ENCODE results near the gene KRTAP6-3.

Gene KRTAP6-3

DNA sequence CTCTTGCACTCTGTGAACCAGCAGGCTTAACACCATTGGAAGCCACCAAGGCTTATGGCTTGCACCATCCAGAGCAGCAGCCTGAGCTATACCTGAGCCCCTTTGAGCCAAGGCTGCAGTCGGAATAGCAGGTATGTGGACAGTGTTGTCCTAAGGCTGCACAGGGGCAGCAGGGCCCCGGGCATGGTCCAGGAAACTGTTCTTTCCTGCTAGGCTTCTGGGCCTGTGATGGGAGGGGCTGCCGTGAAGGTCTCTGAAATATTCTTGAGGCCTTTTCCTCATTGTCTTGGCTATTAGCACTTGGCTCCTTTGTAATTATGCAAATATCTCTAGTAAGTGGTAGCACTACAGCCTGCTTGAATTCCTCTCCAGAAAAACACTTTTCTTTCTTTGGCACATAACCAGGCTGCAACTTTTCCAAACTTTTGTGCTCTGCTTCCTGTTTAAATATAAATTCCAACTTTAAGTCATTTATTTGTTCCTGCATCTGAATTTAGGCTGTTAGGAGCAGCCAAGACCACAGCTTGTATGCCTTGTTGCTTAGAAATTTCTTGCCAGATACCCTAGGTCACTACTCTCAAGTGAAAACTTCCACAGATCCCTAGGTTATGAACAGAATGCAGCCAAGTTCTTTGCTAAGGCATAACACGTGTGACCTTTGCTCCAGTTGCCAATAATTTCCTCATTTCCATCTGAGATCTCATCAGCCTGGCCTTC, 33.4 kb downstream of the KRTAP6-3 start:
- no peak overlapping the region for H3K4me2 ChIP-seq (ENCODE audit: low read depth, low read length, poor library complexity, severe bottlenecking)
- no peak for TF ChIP-seq EZH2phosphoT487 (IDR thresholded peaks at IDR 0.05; ENCODE audit: borderline replicate concordance)
- TF ChIP-seq, protein P1, sequence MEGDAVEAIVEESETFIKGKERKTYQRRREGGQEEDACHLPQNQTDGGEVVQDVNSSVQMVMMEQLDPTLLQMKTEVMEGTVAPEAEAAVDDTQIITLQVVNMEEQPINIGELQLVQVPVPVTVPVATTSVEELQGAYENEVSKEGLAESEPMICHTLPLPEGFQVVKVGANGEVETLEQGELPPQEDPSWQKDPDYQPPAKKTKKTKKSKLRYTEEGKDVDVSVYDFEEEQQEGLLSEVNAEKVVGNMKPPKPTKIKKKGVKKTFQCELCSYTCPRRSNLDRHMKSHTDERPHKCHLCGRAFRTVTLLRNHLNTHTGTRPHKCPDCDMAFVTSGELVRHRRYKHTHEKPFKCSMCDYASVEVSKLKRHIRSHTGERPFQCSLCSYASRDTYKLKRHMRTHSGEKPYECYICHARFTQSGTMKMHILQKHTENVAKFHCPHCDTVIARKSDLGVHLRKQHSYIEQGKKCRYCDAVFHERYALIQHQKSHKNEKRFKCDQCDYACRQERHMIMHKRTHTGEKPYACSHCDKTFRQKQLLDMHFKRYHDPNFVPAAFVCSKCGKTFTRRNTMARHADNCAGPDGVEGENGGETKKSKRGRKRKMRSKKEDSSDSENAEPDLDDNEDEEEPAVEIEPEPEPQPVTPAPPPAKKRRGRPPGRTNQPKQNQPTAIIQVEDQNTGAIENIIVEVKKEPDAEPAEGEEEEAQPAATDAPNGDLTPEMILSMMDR (conservative IDR thresholded peaks at IDR 0.05; ENCODE audit: low read length), result no peak
- H3K4me1 ChIP-seq (ENCODE audit: insufficient read depth, low read length, poor library complexity, severe bottlenecking), result no peaks in the 10 kb centered on the region
- no peaks in the 10 kb centered on the region for H3K9me2 ChIP-seq (replicated peaks; ENCODE audit: low read depth, low read length)
- H4K20me1 ChIP-seq (ENCODE audit: insufficient read depth, low read length, poor library complexity, severe bottlenecking), result no peaks in the 10 kb centered on the region
- no peaks in the 10 kb centered on the region for H3K27me3 ChIP-seq (ENCODE audit: insufficient read depth, low read length, poor library complexity, severe bottlenecking)
- no peak overlapping the region for H2AFZ ChIP-seq (ENCODE audit: low read length)
- no peaks in the 10 kb centered on the region for H3F3A ChIP-seq (ENCODE audit: low read depth)
- peaks cover 8% of the 10 kb centered on the region; the same call in 1 of the 2 replicates for H3K9me3 ChIP-seq (ENCODE audit: insufficient read depth, low read depth, low read length)
- no peak overlapping the region for H3K4me3 ChIP-seq (ENCODE audit: low read length, poor library complexity, severe bottlenecking)
- H3K9ac ChIP-seq (ENCODE audit: low read depth, low read length, poor library complexity, severe bottlenecking), result no peak overlapping the region
- no peaks in the 10 kb centered on the region for H3K79me2 ChIP-seq (ENCODE audit: insufficient read depth, low read length)
- H3K36me3 ChIP-seq (ENCODE audit: insufficient read depth, low read length), result no peaks in the 10 kb centered on the region

DNA sequence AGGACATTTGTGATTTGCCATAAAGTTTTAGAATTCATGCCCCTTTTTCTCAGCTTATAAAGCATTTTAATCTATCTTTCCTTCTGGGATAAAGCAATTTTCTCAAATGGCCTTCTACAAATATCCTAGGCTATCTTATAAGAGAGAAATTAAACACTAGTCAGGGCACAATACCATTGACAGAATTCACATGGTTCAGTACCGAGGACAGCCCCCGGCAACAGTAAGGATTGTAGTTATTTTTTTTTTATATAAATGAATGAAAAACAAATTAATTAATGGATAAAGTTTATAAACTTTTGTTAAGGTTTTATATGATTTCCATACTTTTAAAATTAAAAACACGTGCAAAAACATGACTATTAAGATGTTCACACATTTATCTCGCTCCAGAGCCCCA, 35.9 kb downstream of the KRTAP6-3 start:
- Histone ChIP-seq H3K4me2 (ENCODE audit: low read depth, low read length, poor library complexity, severe bottlenecking) (no peak overlapping the region), H3K4me3 (ENCODE audit: low read length, poor library complexity, severe bottlenecking) (no peak overlapping the region), H3F3A (ENCODE audit: low read depth) (no peaks in the 10 kb centered on the region), H3K9me3 (ENCODE audit: insufficient read depth, low read depth, low read length) (peaks cover 8% of the 10 kb centered on the region; the same call in 1 of the 2 replicates), H3K79me2 (ENCODE audit: insufficient read depth, low read length) (no peaks in the 10 kb centered on the region), H2AFZ (ENCODE audit: low read length) (no peak overlapping the region), H3K9me2 (replicated peaks; ENCODE audit: low read depth, low read length) (no peaks in the 10 kb centered on the region), H3K27me3 (ENCODE audit: insufficient read depth, low read length, poor library complexity, severe bottlenecking) (no peaks in the 10 kb centered on the region), H3K36me3 (ENCODE audit: insufficient read depth, low read length) (no peaks in the 10 kb centered on the region), H3K9ac (ENCODE audit: low read depth, low read length, poor library complexity, severe bottlenecking) (no peak overlapping the region), H3K4me1 (ENCODE audit: insufficient read depth, low read length, poor library complexity, severe bottlenecking) (no peaks in the 10 kb centered on the region), H4K20me1 (ENCODE audit: insufficient read depth, low read length, poor library complexity, severe bottlenecking) (no peaks in the 10 kb centered on the region)
- TF ChIP-seq EZH2phosphoT487 (IDR thresholded peaks at IDR 0.05; ENCODE audit: borderline replicate concordance), result no peak
- TF ChIP-seq, protein P1 (conservative IDR thresholded peaks at IDR 0.05; ENCODE audit: low read length), result no peak

DNA sequence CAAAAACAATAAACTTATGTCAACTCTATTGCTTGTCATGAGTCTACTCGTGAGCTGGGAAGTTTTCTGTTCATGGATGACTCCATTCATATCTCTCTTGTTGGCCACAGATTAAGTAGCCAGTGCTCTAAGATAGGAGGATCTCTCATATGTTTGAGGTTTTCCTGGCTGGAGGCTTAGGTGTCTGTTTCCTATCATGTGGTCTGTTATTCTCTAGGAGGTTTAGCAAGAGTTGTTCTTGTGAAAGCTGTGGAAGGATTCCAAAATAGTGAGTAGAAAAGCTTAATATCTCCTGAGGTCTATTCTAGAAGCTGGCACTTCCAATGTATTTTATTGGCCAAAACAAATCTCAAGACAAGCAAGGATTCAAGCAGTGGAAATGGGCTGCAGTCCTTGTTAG, 37.0 kb downstream of the KRTAP6-3 start:
- no peaks in the 10 kb centered on the region for H3K36me3 ChIP-seq (ENCODE audit: insufficient read depth, low read length)
- no peaks in the 10 kb centered on the region for H3K9me2 ChIP-seq (replicated peaks; ENCODE audit: low read depth, low read length)
- H3K27me3 ChIP-seq (ENCODE audit: insufficient read depth, low read length, poor library complexity, severe bottlenecking), result no peaks in the 10 kb centered on the region
- no peaks in the 10 kb centered on the region for H3K79me2 ChIP-seq (ENCODE audit: insufficient read depth, low read length)
- H3K9ac ChIP-seq (ENCODE audit: low read depth, low read length, poor library complexity, severe bottlenecking), result no peak overlapping the region
- no peaks in the 10 kb centered on the region for H4K20me1 ChIP-seq (ENCODE audit: insufficient read depth, low read length, poor library complexity, severe bottlenecking)
- H2AFZ ChIP-seq (ENCODE audit: low read length), result no peak overlapping the region
- no peaks in the 10 kb centered on the region for H3K4me1 ChIP-seq (ENCODE audit: insufficient read depth, low read length, poor library complexity, severe bottlenecking)
- no peak overlapping the region for H3K4me3 ChIP-seq (ENCODE audit: low read length, poor library complexity, severe bottlenecking)
- H3K9me3 ChIP-seq (ENCODE audit: insufficient read depth, low read depth, low read length), result peaks cover 8% of the 10 kb centered on the region; the same call in 1 of the 2 replicates
- no peak overlapping the region for H3K4me2 ChIP-seq (ENCODE audit: low read depth, low read length, poor library complexity, severe bottlenecking)
- TF ChIP-seq EZH2phosphoT487 (IDR thresholded peaks at IDR 0.05; ENCODE audit: borderline replicate concordance), result no peak
- TF ChIP-seq, protein P1 (conservative IDR thresholded peaks at IDR 0.05; ENCODE audit: low read length), result no peak
- no peaks in the 10 kb centered on the region for H3F3A ChIP-seq (ENCODE audit: low read depth)

Measured in Loucy (cell line).